GM12878 (cell line): ENCODE data around the gene MYLK3. TPM values are rescaled to one million over a fixed set of nuclear protein-coding genes. Genes with fewer than 3 reads are reported as not detected.

Source experiments
- ATF3 ChIP-seq: IDR thresholded peaks from 2 replicates; pipeline ENCODE4 v1.6.1; 2011; ENCODE audit warnings: low read depth, mild to moderate bottlenecking, low read length, moderate library complexity, borderline replicate concordance; ENCODE audit errors: extremely low read depth
- BCLAF1 ChIP-seq: fragments of 450-650 bp; IDR thresholded peaks from 2 replicates; pipeline ENCODE4 v1.6.1; 2017; ENCODE audit warnings: antibody characterized with exemption, mild to moderate bottlenecking, moderate library complexity
- CHD2 ChIP-seq: IDR thresholded peaks from 2 replicates; pipeline ENCODE4 v1.6.1; 2011; ENCODE audit warnings: low read depth, low read length, improper control_type of control experiment, borderline replicate concordance
- CHD4 ChIP-seq: fragments of 200-600 bp; sonication (generic); IDR thresholded peaks from 2 replicates; pipeline ENCODE4 v1.6.1; 2016; ENCODE audit warnings: mild to moderate bottlenecking
- CTCF ChIP-seq, 3 experiments: IDR thresholded peaks in 2 of 3; conservative IDR thresholded peaks in 1 of 3; 2 replicates each; pipeline ENCODE4 v1.5.1; 2011; ENCODE audit warnings: low read depth in 3 of 3, low read length in 3 of 3, mild to moderate bottlenecking in 3 of 3, control low read depth in 2 of 3, moderate library complexity in 2 of 3, inconsistent platforms in 1 of 3, mixed read lengths in 1 of 3; ENCODE audit not compliant: control insufficient read depth in 2 of 3, insufficient read depth in 1 of 3; ENCODE audit errors: extremely low read depth in 1 of 3
- EED ChIP-seq: sonication (generic); IDR thresholded peaks from 2 replicates; pipeline ENCODE4 v1.6.1; 2016; ENCODE audit warnings: antibody characterized with exemption, low read depth
- ETV6 ChIP-seq, 2 experiments: fragments of 450-650 bp in 1 of 2; IDR thresholded peaks in 1 of 2; conservative IDR thresholded peaks in 1 of 2; 2 replicates each; pipeline ENCODE4 v1.6.1; 2014; ENCODE audit warnings: antibody characterized with exemption in 1 of 2, borderline replicate concordance in 1 of 2, low read depth in 1 of 2, mild to moderate bottlenecking in 1 of 2, moderate library complexity in 1 of 2
- FOXK2 ChIP-seq: fragments of 450-650 bp; IDR thresholded peaks from 2 replicates; pipeline ENCODE4 v1.6.1; 2017; ENCODE audit warnings: mild to moderate bottlenecking, moderate library complexity
- FOXM1 ChIP-seq: IDR thresholded peaks from 2 replicates; pipeline ENCODE4 v1.6.1; 2012; ENCODE audit warnings: low read depth, mild to moderate bottlenecking, inconsistent platforms, low read length, moderate library complexity
- MEF2B ChIP-seq: fragments of 450-650 bp; IDR thresholded peaks from 2 replicates; pipeline ENCODE4 v1.6.1; 2018; ENCODE audit warnings: mild to moderate bottlenecking, moderate library complexity; ENCODE audit not compliant: partially characterized antibody, poor library complexity, severe bottlenecking
- NR2C1 ChIP-seq: fragments of 450-650 bp; IDR thresholded peaks from 2 replicates; pipeline ENCODE4 v1.6.1; 2017; ENCODE audit warnings: antibody characterized with exemption, mild to moderate bottlenecking, moderate library complexity
- NRF1 ChIP-seq: conservative IDR thresholded peaks from 2 replicates; pipeline ENCODE4 v1.6.1; 2011; ENCODE audit warnings: mild to moderate bottlenecking, low read depth, low read length, improper control_type of control experiment
- PBX3 ChIP-seq: IDR thresholded peaks from 2 replicates; pipeline ENCODE4 v1.6.1; 2011; ENCODE audit warnings: mild to moderate bottlenecking, low read depth, low read length, moderate library complexity; ENCODE audit not compliant: insufficient replicate concordance
- POLR2AphosphoS2 ChIP-seq: IDR thresholded peaks from 2 replicates; pipeline ENCODE4 v1.6.1; 2011; ENCODE audit warnings: low read depth, mild to moderate bottlenecking, low read length, improper control_type of control experiment, moderate library complexity
- RCOR1 ChIP-seq: conservative IDR thresholded peaks from 2 replicates; pipeline ENCODE4 v1.6.1; 2012; ENCODE audit warnings: low read depth, low read length, improper control_type of control experiment
- RELB ChIP-seq: fragments of 450-650 bp; IDR thresholded peaks from 2 replicates; pipeline ENCODE4 v1.6.1; 2017; ENCODE audit warnings: low read depth, mild to moderate bottlenecking, moderate library complexity
- SPI1 ChIP-seq: IDR thresholded peaks from 2 replicates; pipeline ENCODE4 v1.6.1; 2011; ENCODE audit warnings: low read depth, mild to moderate bottlenecking, low read length, moderate library complexity, borderline replicate concordance; ENCODE audit not compliant: insufficient read depth
- SUPT20H ChIP-seq: IDR thresholded peaks from 2 replicates; pipeline ENCODE4 v1.6.1; 2011; ENCODE audit warnings: low read depth, mild to moderate bottlenecking, low read length, moderate library complexity, borderline replicate concordance; ENCODE audit not compliant: control insufficient read depth
- YBX1 ChIP-seq: fragments of 450-650 bp; IDR thresholded peaks from 2 replicates; pipeline ENCODE4 v1.6.1; 2016; ENCODE audit warnings: antibody characterized with exemption
- polyA plus RNA-seq, 11 experiments: library from polyadenylated mRNA; depleted of rRNA in 4 of 11; unstranded in 6 of 11; stranded (reverse) in 5 of 11; fragments of >200 nt; fragmentation: Nextera tagmentation in 4 of 11; fragmentation: Illumina TruSeq in 1 of 11; extraction: Ambion mirVana in 4 of 11; extraction: Trizol in 1 of 11; gene quantifications; 1 replicate in 1 of 11; 2 replicates in 10 of 11; pipeline versions ENCODE4 v1.2.1 to v1.2.3, GENCODE V29; 2011 to 2016; ENCODE audit warnings: inconsistent platforms in 2 of 11, missing spikeins in 2 of 11, low read depth in 1 of 11
- total RNA-seq, 4 experiments: library from RNA; depleted of rRNA in 3 of 4; stranded (reverse); fragments of >200 nt in 3 of 4; fragmentation: Illumina TruSeq in 1 of 4; extraction: Trizol in 1 of 4; gene quantifications; 2 replicates each; pipeline versions ENCODE4 v1.2.1 to v1.2.3, GENCODE V29; 2013 to 2021

MYLK3 gene
- total and polyA plus RNA-seq, 10 of the 15 experiments (the other 5 are each of a cell fraction or from before 2014, with no cell fraction given) = 0.02 to 0.46 (median 0.17) TPM

- TF ChIP-seq RELB (0 out of 2 replicates have a peak, but pooled peaks have one; percentile 31), NR2C1 (0 out of 2 replicates have a peak, but pooled peaks have one; percentile 6), NRF1 (peak; percentile 71), EED (peak; percentile 49; the same call in 1 of the 2 replicates), RCOR1 (no peak), FOXM1 (no peak), ATF3 (no peak), SPI1 (no peak), CHD2 (peak; percentile 90), MEF2B (no peak), PBX3 (no peak), BCLAF1 (no peak), YBX1 (no peak), CTCF (IDR thresholded peaks at IDR 0.05 in 2 of 3, conservative IDR thresholded peaks at IDR 0.05 in 1 of 3; ENCODE audit: control insufficient read depth in 2 of 3, extremely low read depth in 1 of 3, insufficient read depth in 1 of 3, low read depth in 3 of 3, low read length in 3 of 3) (peak; percentile 50 to 68 (median 54)), CHD4 (no peak), ETV6 (conservative IDR thresholded peaks at IDR 0.05 in 1 of 2, IDR thresholded peaks at IDR 0.05 in 1 of 2; ENCODE audit: borderline replicate concordance in 1 of 2, low read depth in 1 of 2) (0 out of 4 replicates have a peak, but pooled peaks of 1 of the 2 experiments have one; percentile 10), FOXK2 (peak; percentile 42), SUPT20H (no peak), POLR2AphosphoS2 (no peak)
Measured at GRCh38 chr16:46689365-46690280, 58.5 kb downstream of the MYLK3 start, which contains the start of gene ORC6 (continued).
